Calu3 (cell line): ENCODE measurements around the gene PACRG. TPM values are rescaled to one million over a fixed set of nuclear protein-coding genes. Genes with fewer than 3 reads are reported as not detected.

Source experiments
- BruUV-seq: library from RNA; stranded (reverse); fragments of 400-500 nt; replicated peaks from 2 replicates; lab custom pipeline; 2021; lab: Mats Ljungman, UMichigan
- CTCF ChIA-PET: fragments of 300-600 bp; sonication (Branson Sonifier 250); formaldehyde crosslinking; loops from one replicate; lab custom pipeline; 2022; ENCODE audit warnings: antibody characterized with exemption; lab: Charles Lee
- DNase-seq: peaks from one replicate; pipeline ENCODE4 v3.0.0; 2022
- H3K27ac Mint-ChIP-seq: one replicate; pipeline ENCODE4 v1.8.0; 2022; ENCODE audit warnings: mixed read lengths; ENCODE audit not compliant: unreplicated experiment
- H3K27me3 Mint-ChIP-seq: one replicate; pipeline ENCODE4 v1.8.0; 2022; ENCODE audit warnings: mixed read lengths; ENCODE audit not compliant: unreplicated experiment
- H3K36me3 Mint-ChIP-seq: one replicate; pipeline ENCODE4 v1.8.0; 2022; ENCODE audit warnings: mild to moderate bottlenecking, moderate library complexity, mixed read lengths; ENCODE audit not compliant: insufficient read depth, unreplicated experiment
- H3K4me1 Mint-ChIP-seq: one replicate; pipeline ENCODE4 v1.8.0; 2022; ENCODE audit warnings: mild to moderate bottlenecking, low read depth, mixed read lengths; ENCODE audit not compliant: unreplicated experiment
- H3K4me3 Mint-ChIP-seq: one replicate; pipeline ENCODE4 v1.8.0; 2022; ENCODE audit warnings: mild to moderate bottlenecking, low read depth, moderate library complexity, mixed read lengths; ENCODE audit not compliant: unreplicated experiment
- H3K9me3 Mint-ChIP-seq: one replicate; pipeline ENCODE4 v1.8.0; 2022; ENCODE audit warnings: low read depth, mixed read lengths; ENCODE audit not compliant: unreplicated experiment
- intact Hi-C: fragments of 100-400 bp; cut with micrococcal nuclease; formaldehyde crosslinking; loops from one replicate; pipeline ENCODE4 v1.10.0; 2022; ENCODE audit not compliant: unreplicated experiment
- total RNA-seq: library from RNA; stranded (reverse); gene quantifications from 2 replicates; pipeline ENCODE4 v1.2.3, GENCODE V29; 2022
- TF ChIP-seq, protein P1 (sequence below): fragments of 200-600 bp; IDR thresholded peaks from one replicate; pipeline ENCODE4 v1.8.0; 2022; ENCODE audit warnings: antibody characterized with exemption; ENCODE audit not compliant: unreplicated experiment

PACRG gene
- total RNA-seq, 1 experiment from 2014 or later = 1.5 TPM

DNA sequence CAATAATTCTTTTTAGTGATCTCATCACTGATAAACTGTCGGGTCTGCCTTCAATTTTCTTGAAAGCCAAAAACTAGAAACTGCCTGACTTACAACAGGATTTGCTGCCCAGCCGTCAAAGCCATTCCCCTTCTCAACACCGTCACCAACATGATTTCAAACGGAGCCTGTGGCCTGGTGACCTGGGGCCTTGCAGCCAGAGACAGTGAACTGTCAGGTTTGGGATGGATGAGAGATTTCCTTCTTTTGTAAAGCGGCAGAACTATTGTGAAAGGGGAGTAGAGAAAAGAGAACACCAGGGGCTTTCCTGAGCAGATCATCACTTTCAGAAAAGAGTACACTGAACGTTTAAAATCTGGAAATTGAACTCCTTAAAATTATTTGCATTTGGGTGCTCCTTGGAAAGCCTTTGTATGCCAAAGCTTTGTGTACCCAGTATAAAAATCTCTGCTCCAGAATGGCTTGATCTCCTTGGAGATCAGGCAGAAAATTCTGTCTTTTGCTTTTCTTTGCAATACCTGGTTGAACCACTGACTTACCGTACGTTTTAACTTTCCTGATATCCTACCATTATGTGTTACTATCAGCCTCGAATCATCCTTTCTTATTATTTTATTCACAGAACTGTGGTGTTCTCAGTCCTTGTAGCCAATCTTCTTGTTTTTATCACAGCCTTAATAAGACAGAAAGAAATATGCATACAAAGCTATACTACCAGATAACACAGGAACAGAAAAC lies 125.2 kb downstream of the PACRG start:
- intact Hi-C loops = loop anchor here (10.0 kb wide), 1 partner anchor 312 kb away; no protein-coding TSS in a partner anchor
- no TSS peak for BruUV-seq

DNA sequence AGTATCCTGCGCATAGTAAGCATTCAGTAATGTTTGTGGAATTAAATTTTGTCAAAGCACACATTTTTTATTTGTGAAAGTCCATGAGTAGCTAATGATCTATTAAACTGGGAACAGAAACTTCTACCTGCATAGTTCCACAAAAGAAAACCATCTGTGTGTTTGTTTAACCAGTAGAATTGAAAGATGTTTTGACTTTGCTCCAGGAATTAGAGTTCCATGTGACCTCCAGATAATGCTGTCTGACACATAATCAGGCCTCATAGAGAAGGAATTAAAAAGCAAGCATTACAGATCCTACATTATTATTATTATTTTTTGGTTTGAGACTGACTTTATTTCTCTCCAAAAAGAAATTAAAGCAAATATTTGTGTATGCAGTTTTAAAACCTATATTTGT lies 126.5 kb downstream of the PACRG start:
- no peak overlapping the region for H3K27ac Mint-ChIP-seq
- intact Hi-C loops = loop anchor here (10.0 kb wide), 1 partner anchor 311 kb away; no protein-coding TSS in a partner anchor
- no TSS peak for BruUV-seq
- no peaks in the 10 kb centered on the region for H3K27me3 Mint-ChIP-seq
- CTCF ChIA-PET = interaction anchor here (0.7 kb wide), 1 partner anchor 309 kb away, joined by 3 read pairs; no protein-coding TSS in a partner anchor
- TF ChIP-seq, protein P1, sequence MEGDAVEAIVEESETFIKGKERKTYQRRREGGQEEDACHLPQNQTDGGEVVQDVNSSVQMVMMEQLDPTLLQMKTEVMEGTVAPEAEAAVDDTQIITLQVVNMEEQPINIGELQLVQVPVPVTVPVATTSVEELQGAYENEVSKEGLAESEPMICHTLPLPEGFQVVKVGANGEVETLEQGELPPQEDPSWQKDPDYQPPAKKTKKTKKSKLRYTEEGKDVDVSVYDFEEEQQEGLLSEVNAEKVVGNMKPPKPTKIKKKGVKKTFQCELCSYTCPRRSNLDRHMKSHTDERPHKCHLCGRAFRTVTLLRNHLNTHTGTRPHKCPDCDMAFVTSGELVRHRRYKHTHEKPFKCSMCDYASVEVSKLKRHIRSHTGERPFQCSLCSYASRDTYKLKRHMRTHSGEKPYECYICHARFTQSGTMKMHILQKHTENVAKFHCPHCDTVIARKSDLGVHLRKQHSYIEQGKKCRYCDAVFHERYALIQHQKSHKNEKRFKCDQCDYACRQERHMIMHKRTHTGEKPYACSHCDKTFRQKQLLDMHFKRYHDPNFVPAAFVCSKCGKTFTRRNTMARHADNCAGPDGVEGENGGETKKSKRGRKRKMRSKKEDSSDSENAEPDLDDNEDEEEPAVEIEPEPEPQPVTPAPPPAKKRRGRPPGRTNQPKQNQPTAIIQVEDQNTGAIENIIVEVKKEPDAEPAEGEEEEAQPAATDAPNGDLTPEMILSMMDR = no peak
- no peaks in the 10 kb centered on the region for H3K9me3 Mint-ChIP-seq
- H3K4me1 Mint-ChIP-seq = peaks cover 7% of the 10 kb centered on the region
- DNase-seq = no peak
- no peaks in the 10 kb centered on the region for H3K36me3 Mint-ChIP-seq
- no peak overlapping the region for H3K4me3 Mint-ChIP-seq

More for the DNA sequence above, 125.2 kb downstream of the PACRG start:
- DNase-seq = no peak
- Mint-ChIP-seq H3K4me1 (peaks cover 7% of the 10 kb centered on the region), H3K27ac (no peak overlapping the region), H3K4me3 (no peak overlapping the region), H3K27me3 (no peaks in the 10 kb centered on the region), H3K36me3 (no peaks in the 10 kb centered on the region), H3K9me3 (no peaks in the 10 kb centered on the region)
- CTCF ChIA-PET = interaction anchor here (0.6 kb wide), 1 partner anchor 1605 kb away, joined by 3 read pairs; no protein-coding TSS in a partner anchor
- TF ChIP-seq, protein P1 = no peak

DNA sequence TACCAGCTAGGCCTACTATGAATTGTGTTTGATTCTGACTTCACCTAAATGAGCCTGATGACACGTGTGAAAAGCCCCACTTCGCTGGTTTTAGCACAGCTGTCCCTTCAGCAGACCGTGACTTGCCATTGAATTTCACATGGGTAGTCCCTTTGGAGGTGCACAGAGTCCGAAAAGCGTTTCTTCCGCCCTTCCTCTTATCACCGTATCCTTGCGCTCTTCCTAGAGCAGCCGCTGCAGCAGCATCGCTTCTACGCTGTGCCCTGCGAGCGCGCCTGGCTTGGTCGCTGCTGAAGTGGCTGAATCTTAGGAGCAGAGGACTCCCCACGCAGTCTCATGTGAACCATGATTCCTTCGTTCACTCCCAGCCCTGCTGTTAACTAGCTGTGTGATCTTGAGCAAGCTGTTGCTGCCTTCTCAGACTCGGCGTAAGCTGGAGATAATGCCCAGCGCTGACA lies 127.0 kb downstream of the PACRG start:
- DNase-seq = no peak
- TF ChIP-seq, protein P1 = no peak
- no TSS peak for BruUV-seq
- Mint-ChIP-seq H3K4me1 (peaks cover 7% of the 10 kb centered on the region), H3K4me3 (no peak overlapping the region), H3K27ac (no peak overlapping the region), H3K27me3 (no peaks in the 10 kb centered on the region), H3K9me3 (peaks cover 2% of the 10 kb centered on the region), H3K36me3 (no peaks in the 10 kb centered on the region)
- intact Hi-C loops = loop anchor here (5.0 to 10.0 kb wide), 3 partner anchors 310 to 1103 kb away; no protein-coding TSS in a partner anchor
- CTCF ChIA-PET = interaction anchor here (1.1 kb wide), 1 partner anchor 9 kb away, joined by 3 read pairs; no protein-coding TSS in a partner anchor

DNA sequence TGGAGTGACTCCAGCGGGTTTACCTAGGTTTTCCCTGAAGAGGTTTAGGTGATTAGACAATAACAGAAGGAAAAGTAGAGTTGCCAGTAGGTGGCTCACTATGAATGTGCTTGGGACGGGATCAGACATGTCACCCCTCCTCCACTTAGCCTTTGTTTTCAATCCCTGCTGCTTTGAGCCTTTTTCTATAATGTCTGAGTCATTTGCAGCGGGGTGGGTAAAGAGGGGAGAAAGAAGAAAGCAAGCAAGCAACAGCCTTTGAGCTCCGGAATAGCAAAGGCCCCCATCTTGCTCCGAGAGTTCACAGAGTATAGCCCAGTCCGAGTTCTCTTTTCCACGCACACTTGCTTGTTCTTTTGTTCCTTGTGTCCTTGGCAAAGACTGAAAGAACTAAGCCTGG lies 129.1 kb downstream of the PACRG start:
- DNase-seq = peak; percentile 59
- peak overlapping the region; percentile 44 for H3K27ac Mint-ChIP-seq
- H3K9me3 Mint-ChIP-seq = peaks cover 2% of the 10 kb centered on the region
- intact Hi-C loops = loop anchor here (5.0 to 10.0 kb wide), 3 partner anchors 308 to 1100 kb away; no protein-coding TSS in a partner anchor
- TF ChIP-seq, protein P1 = peak; percentile 50
- CTCF ChIA-PET = no interaction called here
- no peaks in the 10 kb centered on the region for H3K36me3 Mint-ChIP-seq
- H3K4me1 Mint-ChIP-seq = peaks cover 7% of the 10 kb centered on the region
- H3K4me3 Mint-ChIP-seq = peak overlapping the region; percentile 57
- no peaks in the 10 kb centered on the region for H3K27me3 Mint-ChIP-seq
- BruUV-seq = no TSS peak
